GM23248 (cell line): ENCODE results near the gene PREX1. TPM values are rescaled to one million over a fixed set of nuclear protein-coding genes. Genes with fewer than 3 reads are reported as not detected.
A peak's percentile ranks its signal among the peaks of the same experiment; 100 is the strongest.

Source experiments
- DNase-seq: peaks from one replicate; pipeline ENCODE4 v3.0.0-alpha.2; 2015
- H2AFZ ChIP-seq: fragments of 200-600 bp; sonication (generic); 2 replicates; pipeline ENCODE4 v1.6.1; 2016; ENCODE audit warnings: antibody characterized with exemption
- H3F3A ChIP-seq: fragments of 200-600 bp; sonication (generic); 2 replicates; pipeline ENCODE4 v1.6.1; 2016; ENCODE audit warnings: mild to moderate bottlenecking, antibody characterized with exemption, mixed run types; ENCODE audit not compliant: insufficient read depth
- H3K27ac ChIP-seq: fragments of 200-600 bp; sonication (generic); 2 replicates; pipeline ENCODE4 v1.5.1; 2016; ENCODE audit warnings: mild to moderate bottlenecking
- H3K27me3 ChIP-seq: fragments of 200-600 bp; sonication (generic); replicated peaks from 2 replicates; pipeline ENCODE4 v1.6.1; 2016; ENCODE audit warnings: mild to moderate bottlenecking; ENCODE audit not compliant: insufficient read depth
- H3K36me3 ChIP-seq: fragments of 200-600 bp; sonication (generic); 2 replicates; pipeline ENCODE4 v1.6.1; 2016; ENCODE audit warnings: low read depth, mild to moderate bottlenecking
- H3K4me1 ChIP-seq: fragments of 200-600 bp; sonication (generic); 2 replicates; pipeline ENCODE4 v1.6.1; 2016; ENCODE audit warnings: mild to moderate bottlenecking; ENCODE audit not compliant: insufficient read depth
- H3K4me2 ChIP-seq: fragments of 200-600 bp; sonication (generic); one replicate; pipeline ENCODE4 v1.6.1; 2016; ENCODE audit warnings: mild to moderate bottlenecking; ENCODE audit not compliant: unreplicated experiment
- H3K4me3 ChIP-seq: fragments of 200-600 bp; sonication (generic); 2 replicates; pipeline ENCODE4 v1.5.1; 2016; ENCODE audit warnings: mild to moderate bottlenecking
- H3K79me2 ChIP-seq: fragments of 200-600 bp; sonication (generic); 2 replicates; pipeline ENCODE4 v1.6.1; 2016; ENCODE audit warnings: mild to moderate bottlenecking; ENCODE audit not compliant: insufficient read depth
- H3K9ac ChIP-seq: fragments of 200-600 bp; sonication (generic); 2 replicates; pipeline ENCODE4 v1.6.1; 2016; ENCODE audit warnings: mild to moderate bottlenecking
- H3K9me2 ChIP-seq: fragments of 200-600 bp; sonication (generic); 2 replicates; pipeline ENCODE4 v1.6.1; 2016; ENCODE audit warnings: mixed run types, mild to moderate bottlenecking, moderate library complexity; ENCODE audit not compliant: insufficient read depth
- H3K9me3 ChIP-seq: fragments of 200-600 bp; sonication (generic); one replicate; pipeline ENCODE4 v1.6.1; 2017; ENCODE audit warnings: low read depth
- H4K20me1 ChIP-seq: fragments of 200-600 bp; sonication (generic); 2 replicates; pipeline ENCODE4 v1.6.0; 2016; ENCODE audit not compliant: insufficient read depth
- EZH2 ChIP-seq: fragments of 200-600 bp; sonication (generic); IDR thresholded peaks from 2 replicates; pipeline ENCODE4 v1.6.1; 2018; ENCODE audit warnings: antibody characterized with exemption, mild to moderate bottlenecking; ENCODE audit not compliant: insufficient read depth, poor library complexity, severe bottlenecking
- EZH2phosphoT487 ChIP-seq: fragments of 200-600 bp; sonication (generic); IDR thresholded peaks from 2 replicates; pipeline ENCODE4 v1.6.1; 2018; ENCODE audit warnings: antibody characterized with exemption, moderate library complexity, mild to moderate bottlenecking, low read depth; ENCODE audit not compliant: insufficient read depth
- WGBS, 2 experiments: methylation state at CpG; one replicate each; pipeline ENCODE4 v1.1.6; 2015 to 2017; ENCODE audit warnings: low lambda C conversion rate in 2 of 2, low coverage in 1 of 2; ENCODE audit errors: missing lambda C conversion rate in 2 of 2; 5-methylcytosine and 5-hydroxymethylcytosine counted together
- in situ Hi-C: fragments of 300-500 bp; cut with MboI; formaldehyde crosslinking; loops from 2 replicates; pipeline ENCODE4 v1.15.0; 2020
- polyA plus RNA-seq: library from polyadenylated mRNA; unstranded; fragments of >200 nt; fragmentation: Nextera tagmentation; extraction: Ambion mirVana; gene quantifications from 2 replicates; pipeline ENCODE4 v1.2.1, GENCODE V29; 2016
- total RNA-seq: library from RNA; depleted of rRNA; stranded (reverse); fragments of >200 nt; shearing (Covaris generic); gene quantifications from 2 replicates; pipeline ENCODE4 v1.2.3, GENCODE V29; 2014

PREX1 gene
- total and polyA plus RNA-seq, 2 experiments from 2014 or later = 0.13 to 0.65 TPM

- Histone ChIP-seq H4K20me1 (no peaks in the 10 kb centered on the region), H3K27me3 (no peaks in the 10 kb centered on the region), H3K9me2 (no peaks in the 10 kb centered on the region), H3K4me3 (no peak overlapping the region), H3K36me3 (no peaks in the 10 kb centered on the region), H3K4me2 (no peak overlapping the region), H3K9me3 (no peaks in the 10 kb centered on the region), H3F3A (no peaks in the 10 kb centered on the region), H3K27ac (no peak overlapping the region), H2AFZ (no peak overlapping the region), H3K4me1 (0 out of 2 replicates have a peak, but pooled peaks cover 11% of the 10 kb centered on the region), H3K79me2 (no peaks in the 10 kb centered on the region), H3K9ac (no peak overlapping the region)
- DNase-seq = no peak
- WGBS, 2 experiments = 88 to 90% methylated on average over 8 of the region's 8 CpGs
- in situ Hi-C loops = no loop called here
- TF ChIP-seq EZH2phosphoT487 = no peak
- TF ChIP-seq EZH2 = no peak
Measured at GRCh38 chr20:48689388-48689787, 138.4 kb downstream of the PREX1 start.

DNA sequence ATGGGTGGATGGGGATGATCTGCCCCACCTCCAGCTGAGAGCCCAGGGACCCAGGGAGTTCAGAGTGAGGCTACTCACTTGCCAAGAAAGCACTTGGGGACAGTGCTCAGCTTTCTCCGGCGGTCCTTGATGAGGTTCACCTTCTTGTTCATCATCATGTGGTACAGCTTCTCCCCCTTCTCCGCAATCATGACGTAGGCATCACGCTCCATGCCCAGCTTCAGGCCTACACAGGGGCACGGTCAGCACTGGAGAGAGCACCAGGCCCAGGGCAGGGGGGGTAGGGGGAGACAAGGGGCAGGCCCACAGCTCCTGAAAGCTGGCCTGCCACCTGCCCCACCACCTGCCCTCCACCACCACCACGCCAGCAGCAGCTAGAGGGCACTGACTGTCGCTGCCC lies 139.2 kb downstream of the PREX1 start:
- H3K9me3 ChIP-seq = no peaks in the 10 kb centered on the region
- 0 out of 2 replicates have a peak, but pooled peaks cover 11% of the 10 kb centered on the region for H3K4me1 ChIP-seq
- no peaks in the 10 kb centered on the region for H3K79me2 ChIP-seq
- in situ Hi-C loops = no loop called here
- no peak overlapping the region for H3K27ac ChIP-seq
- no peak overlapping the region for H3K9ac ChIP-seq
- H3K4me2 ChIP-seq = no peak overlapping the region
- no peaks in the 10 kb centered on the region for H3K9me2 ChIP-seq
- no peak overlapping the region for H3K4me3 ChIP-seq
- H3K27me3 ChIP-seq = no peaks in the 10 kb centered on the region
- no peaks in the 10 kb centered on the region for H4K20me1 ChIP-seq
- no peaks in the 10 kb centered on the region for H3K36me3 ChIP-seq
- no peaks in the 10 kb centered on the region for H3F3A ChIP-seq
- TF ChIP-seq EZH2 (no peak), EZH2phosphoT487 (no peak)
- DNase-seq = no peak
- WGBS, 2 experiments = 95% methylated on average over 7 to 8 of the region's 8 CpGs
- no peak overlapping the region for H2AFZ ChIP-seq

DNA sequence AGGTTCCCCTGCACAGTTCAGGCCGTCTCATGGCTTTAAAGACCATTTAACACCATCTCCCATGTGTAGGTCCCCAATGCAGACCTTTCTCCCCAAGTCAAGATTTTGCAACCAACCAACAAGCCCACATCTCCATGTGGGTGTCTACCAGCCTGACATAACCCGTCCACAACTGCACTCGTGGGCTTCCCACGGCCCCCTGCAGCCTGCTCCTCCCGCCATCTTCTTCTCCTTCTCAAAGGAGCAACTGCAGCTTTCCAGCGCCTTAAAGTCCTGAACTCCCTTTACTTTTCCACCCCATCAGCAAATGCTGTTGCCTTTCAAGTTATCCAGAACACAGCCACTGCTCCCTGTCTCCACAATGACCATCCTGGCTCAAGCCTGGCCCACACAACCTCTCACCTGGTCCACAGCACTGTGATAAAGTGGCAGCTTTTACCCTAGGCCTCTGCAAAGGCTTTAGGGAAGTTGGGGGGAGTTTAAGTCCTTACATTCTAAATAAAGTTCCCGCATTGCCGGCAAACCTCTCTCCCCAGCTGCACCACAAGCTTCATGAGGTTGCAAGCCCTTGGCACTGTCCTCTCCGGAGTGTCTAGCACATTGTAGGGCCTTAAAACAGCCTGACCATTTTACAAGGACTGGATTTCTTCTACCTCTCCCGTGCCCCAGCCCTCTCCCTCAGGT lies 140.5 kb downstream of the PREX1 start:
- WGBS, 2 experiments = 85 to 86% methylated on average over 10 of the region's 10 CpGs
- H3K27me3 ChIP-seq = no peaks in the 10 kb centered on the region
- no peak for DNase-seq
- no peaks in the 10 kb centered on the region for H3K9me2 ChIP-seq
- TF ChIP-seq EZH2 = no peak
- no peak for TF ChIP-seq EZH2phosphoT487
- H3K27ac ChIP-seq = no peak overlapping the region
- no peak overlapping the region for H3K4me2 ChIP-seq
- H3F3A ChIP-seq = no peaks in the 10 kb centered on the region; the same call in 1 of the 2 replicates
- H3K79me2 ChIP-seq = no peaks in the 10 kb centered on the region
- H3K9ac ChIP-seq = no peak overlapping the region
- H4K20me1 ChIP-seq = no peaks in the 10 kb centered on the region
- no peaks in the 10 kb centered on the region for H3K36me3 ChIP-seq
- H2AFZ ChIP-seq = no peak overlapping the region
- peaks cover 20% of the 10 kb centered on the region for H3K4me1 ChIP-seq
- in situ Hi-C loops = no loop called here
- no peak overlapping the region for H3K4me3 ChIP-seq
- H3K9me3 ChIP-seq = no peaks in the 10 kb centered on the region

DNA sequence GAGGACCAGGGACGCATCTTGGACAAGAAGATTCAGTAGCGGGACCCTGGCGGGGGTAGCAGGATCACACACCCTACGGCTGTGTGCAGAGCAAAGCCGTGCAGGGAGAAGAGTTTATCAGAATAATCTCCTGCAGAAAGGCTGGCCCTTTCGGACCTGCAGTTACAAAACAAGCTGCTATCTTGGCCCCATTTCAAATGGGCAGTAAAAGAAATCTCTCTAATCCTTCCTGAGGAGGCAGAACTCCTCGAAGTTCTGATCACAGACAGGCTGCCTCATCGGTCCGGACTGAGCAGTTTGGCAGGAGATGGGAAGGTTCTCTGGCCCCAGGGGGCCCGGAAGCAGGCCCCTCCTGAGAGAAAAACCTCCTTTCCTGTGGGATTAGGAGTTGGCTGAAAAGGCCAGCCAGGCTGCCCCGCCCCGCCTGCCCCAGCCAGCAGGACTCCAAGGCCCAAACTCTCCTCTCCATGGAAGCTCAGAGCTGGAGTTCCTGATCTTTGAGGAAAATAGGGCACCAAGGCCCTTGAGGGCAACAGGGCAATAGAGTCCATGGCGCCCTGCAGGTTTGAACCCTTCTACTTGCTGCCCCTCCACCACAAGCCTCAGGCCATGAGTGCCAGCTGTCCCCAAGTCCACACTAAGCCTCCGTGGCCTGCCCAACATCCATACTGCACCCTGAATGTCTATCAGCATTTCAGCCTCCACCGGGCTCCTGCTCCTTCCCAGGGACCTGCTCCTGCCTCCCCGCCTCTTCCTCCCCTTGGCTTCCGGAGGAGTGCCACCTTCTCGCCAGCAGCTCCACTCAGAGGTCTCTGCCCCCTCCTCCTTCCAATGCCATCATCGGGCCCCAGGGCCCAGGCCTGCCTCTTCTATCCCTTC lies 141.3 kb downstream of the PREX1 start:
- Histone ChIP-seq H3K9me2 (no peaks in the 10 kb centered on the region), H3K9me3 (no peaks in the 10 kb centered on the region), H3K4me1 (peaks cover 25% of the 10 kb centered on the region), H3K4me2 (peak overlapping the region; percentile 20), H3K27me3 (no peaks in the 10 kb centered on the region), H3K9ac (no peak overlapping the region), H3K79me2 (no peaks in the 10 kb centered on the region), H2AFZ (0 out of 2 replicates have a peak overlapping the region, but pooled peaks have one; percentile 38), H3K36me3 (no peaks in the 10 kb centered on the region), H4K20me1 (no peaks in the 10 kb centered on the region), H3K27ac (no peak overlapping the region), H3K4me3 (no peak overlapping the region), H3F3A (no peaks in the 10 kb centered on the region; the same call in 1 of the 2 replicates)
- WGBS, 2 experiments = 58 to 62% methylated on average over 18 to 19 of the region's 19 CpGs
- TF ChIP-seq EZH2 = no peak
- no peak for TF ChIP-seq EZH2phosphoT487
- in situ Hi-C loops = no loop called here
- peak; percentile 64 for DNase-seq
